GM10847 (cell line): Measurements from ENCODE around the gene PRKRA.

Experiments
- POLR2A ChIP-seq: IDR thresholded peaks from 2 replicates; pipeline ENCODE4 v1.6.1; 2011; ENCODE audit not compliant: insufficient read length; ENCODE audit errors: extremely low read depth

Gene PRKRA

GRCh38 chr2:178397002-178397605, 53.9 kb downstream of the PRKRA start:
- TF ChIP-seq POLR2A: no peak

DNA sequence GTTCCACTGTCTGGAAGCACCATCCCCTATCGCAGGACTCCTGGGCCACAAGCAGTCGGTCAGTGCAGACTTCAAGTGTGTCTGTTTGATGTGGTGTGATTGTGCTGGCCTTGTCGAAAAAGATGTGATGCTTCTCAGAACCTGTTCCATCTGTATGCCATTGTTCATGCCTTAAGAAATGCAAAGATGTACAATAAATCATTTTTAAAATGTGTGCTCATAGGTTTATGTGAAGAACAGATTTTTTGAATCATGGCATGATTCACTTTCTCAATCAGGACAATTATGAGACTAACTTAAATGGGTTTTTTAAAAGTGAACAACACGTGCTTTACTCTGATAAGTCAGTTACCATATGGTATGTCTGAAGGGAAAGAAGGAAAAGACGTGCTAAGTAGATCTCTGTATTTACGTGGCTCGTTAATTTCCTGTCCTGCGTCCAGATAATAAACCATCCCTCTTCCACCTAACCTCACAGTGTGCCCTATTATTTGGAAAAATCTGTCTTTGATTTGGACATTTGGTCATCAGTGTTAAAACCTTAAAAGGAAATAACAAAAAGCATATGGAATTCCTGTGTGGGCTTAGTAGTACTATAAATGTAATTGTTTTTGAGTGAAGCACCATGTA, 54.9 kb downstream of the PRKRA start:
- TF ChIP-seq POLR2A: no peak

- TF ChIP-seq POLR2A: no peak
These were observed 55.7 kb downstream of the PRKRA start for GRCh38 chr2:178395295-178395694.

DNA sequence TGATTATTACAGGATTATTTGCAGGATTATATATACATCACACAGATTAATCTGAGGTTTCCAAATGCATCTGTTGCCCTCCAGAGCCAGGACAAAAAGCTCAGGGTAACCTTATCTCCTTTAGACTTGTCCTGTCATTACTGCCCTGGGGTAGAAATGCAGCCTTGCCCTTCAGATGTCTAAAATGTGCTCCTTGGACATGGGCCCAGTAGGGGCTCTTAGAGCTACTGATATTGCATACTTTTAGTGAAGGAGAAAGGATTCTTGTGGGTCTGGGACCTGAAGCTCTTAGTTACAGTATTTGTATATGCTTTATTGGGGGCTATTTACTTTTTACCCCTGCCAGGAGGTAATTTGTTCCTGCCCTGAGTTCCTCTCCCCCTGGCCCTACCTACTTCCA, 56.1 kb downstream of the PRKRA start:
- TF ChIP-seq POLR2A: no peak

- no peak for TF ChIP-seq POLR2A
These were observed 58.8 kb downstream of the PRKRA start for GRCh38 chr2:178392215-178392614.

- no peak for TF ChIP-seq POLR2A
These were observed 59.3 kb downstream of the PRKRA start for GRCh38 chr2:178391701-178392100.

- no peak for TF ChIP-seq POLR2A
These were observed 62.7 kb downstream of the PRKRA start for GRCh38 chr2:178388287-178388686.

GRCh38 chr2:178386986-178387597, 63.9 kb downstream of the PRKRA start:
- no peak for TF ChIP-seq POLR2A

GRCh38 chr2:178385595-178386148, 65.3 kb downstream of the PRKRA start:
- TF ChIP-seq POLR2A: no peak

DNA sequence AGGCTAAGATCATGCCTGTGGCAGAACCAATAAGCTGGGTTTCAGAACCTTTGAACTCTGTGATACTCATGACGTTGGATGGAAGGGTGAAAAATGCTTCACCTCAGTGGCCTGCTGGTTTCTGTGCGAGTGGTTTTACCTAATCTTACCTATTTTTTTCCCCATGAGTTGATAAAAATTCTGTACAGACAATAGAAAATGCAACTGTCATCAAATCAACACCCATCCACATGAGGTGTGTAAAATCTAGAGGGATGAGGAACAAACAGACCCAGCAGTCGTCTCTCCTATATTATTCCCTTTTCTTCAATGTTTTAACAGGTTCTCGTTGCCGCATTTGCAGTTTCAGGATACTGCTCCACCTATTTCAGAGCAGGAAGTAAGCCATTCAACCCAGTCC, 67.3 kb downstream of the PRKRA start:
- TF ChIP-seq POLR2A: no peak
